Right lobe of liver (tissue), 4 donors: ENCODE data around the gene FOXP1.

Experiments used
- CTCF ChIP-seq, 4 donors: fragments of 200-600 bp in 3 of 4; fragments of 450-650 bp in 1 of 4; IDR thresholded peaks; one replicate each; pipeline versions ENCODE4 v1.5.1 to v1.8.0; 2016 to 2022; ENCODE audit warnings: antibody characterized with exemption in 4 of 4, mild to moderate bottlenecking in 2 of 4
- POLR2A ChIP-seq: fragments of 450-650 bp; IDR thresholded peaks from one replicate; pipeline ENCODE4 v1.6.1; 2017; ENCODE audit warnings: antibody characterized with exemption, mild to moderate bottlenecking
- donor health status: DM: no; HTN: no; CAD: no.
- donor health status: DM: no; HTN: no; CAD: no.
- donor health status: DM: no; HTN: yes; CAD: no.

- TF ChIP-seq CTCF (IDR thresholded peaks at IDR 0.05) (no peak), POLR2A (no peak)
These were observed 407.7 kb downstream of the FOXP1 start for GRCh38 chr3:71175691-71176365.
